SK-N-MC (cell line): Measurements from ENCODE around the gene ARHGEF7.

Source experiments
- DNase-seq: peaks from one replicate; pipeline ENCODE4 v3.0.0-alpha.2; 2011; ENCODE audit warnings: low read depth, low spot score
- H3K27ac ChIP-seq: fragments of 200-600 bp; sonication (generic); 2 replicates; pipeline ENCODE4 v1.5.1; 2016; ENCODE audit warnings: mixed run types
- H3K36me3 ChIP-seq: fragments of 200-600 bp; sonication (generic); 2 replicates; pipeline ENCODE4 v1.6.1; 2017; ENCODE audit warnings: antibody characterized with exemption, low read length, mixed read lengths; ENCODE audit not compliant: insufficient read depth
- H3K4me3 ChIP-seq: fragments of 200-600 bp; sonication (generic); 2 replicates; pipeline ENCODE4 v1.5.1; 2016
- H3K9ac ChIP-seq: fragments of 200-600 bp; sonication (generic); 2 replicates; pipeline ENCODE4 v1.8.0; 2017; ENCODE audit warnings: mixed run types, mixed read lengths; ENCODE audit not compliant: insufficient read length
- H3K9me3 ChIP-seq: fragments of 200-600 bp; sonication (generic); 2 replicates; pipeline ENCODE4 v1.6.1; 2017; ENCODE audit warnings: low read depth, mild to moderate bottlenecking, antibody characterized with exemption, low read length, moderate library complexity, mixed read lengths
- EZH2 ChIP-seq: fragments of 200-600 bp; sonication (generic); IDR thresholded peaks from one replicate; pipeline ENCODE4 v1.6.1; 2017; ENCODE audit warnings: antibody characterized with exemption
- FOXP2 ChIP-seq: optimal IDR thresholded peaks from 2 replicates; pipeline ENCODE3; 2011; ENCODE audit warnings: mild to moderate bottlenecking, moderate library complexity; ENCODE audit not compliant: insufficient read depth; ENCODE audit errors: extremely low read length, control extremely low read depth
- POLR2AphosphoS5 ChIP-seq: IDR thresholded peaks from 2 replicates; pipeline ENCODE4 v1.6.1; 2012; ENCODE audit warnings: mild to moderate bottlenecking, low read depth, low read length, borderline replicate concordance

ARHGEF7 gene

DNA sequence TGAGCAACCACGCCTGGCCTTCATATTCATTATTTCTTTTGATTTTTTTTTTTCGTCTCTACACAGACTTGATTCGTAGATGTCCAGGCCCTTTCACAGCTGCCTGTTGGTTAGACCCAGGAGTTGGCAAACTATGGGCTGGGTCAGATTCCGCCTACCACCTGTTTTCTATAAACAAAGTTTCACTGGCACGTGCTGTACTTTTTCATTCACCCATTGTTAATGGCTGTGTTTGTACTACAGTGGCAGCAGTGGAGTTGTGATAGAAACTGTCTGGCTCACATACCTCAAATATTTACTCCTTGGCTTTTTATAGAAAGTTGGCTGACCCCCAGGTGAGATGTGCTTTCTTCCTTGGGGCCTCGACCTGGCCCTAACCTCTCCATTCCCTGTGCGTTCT lies 132.4 kb downstream of the ARHGEF7 start:
- no peak for TF ChIP-seq POLR2AphosphoS5
- no peak for TF ChIP-seq EZH2
- TF ChIP-seq FOXP2: no peak

GRCh38 chr13:111248822-111249221 lies 133.7 kb downstream of the ARHGEF7 start:
- no peaks in the 10 kb centered on the region for H3K9me3 ChIP-seq
- DNase-seq: no peak
- TF ChIP-seq POLR2AphosphoS5 (no peak), FOXP2 (no peak), EZH2 (no peak)
- H3K27ac ChIP-seq: no peak overlapping the region
- H3K36me3 ChIP-seq: peaks cover 10% of the 10 kb centered on the region; the same call in 1 of the 2 replicates
- no peak overlapping the region for H3K9ac ChIP-seq
- H3K4me3 ChIP-seq: no peak overlapping the region

More for the DNA sequence above, 132.4 kb downstream of the ARHGEF7 start:
- H3K9me3 ChIP-seq: no peaks in the 10 kb centered on the region
- no peak overlapping the region for H3K27ac ChIP-seq
- peaks cover 7% of the 10 kb centered on the region; the same call in 1 of the 2 replicates for H3K36me3 ChIP-seq
- no peak overlapping the region for H3K9ac ChIP-seq
- no peak overlapping the region for H3K4me3 ChIP-seq
- DNase-seq: no peak

DNA sequence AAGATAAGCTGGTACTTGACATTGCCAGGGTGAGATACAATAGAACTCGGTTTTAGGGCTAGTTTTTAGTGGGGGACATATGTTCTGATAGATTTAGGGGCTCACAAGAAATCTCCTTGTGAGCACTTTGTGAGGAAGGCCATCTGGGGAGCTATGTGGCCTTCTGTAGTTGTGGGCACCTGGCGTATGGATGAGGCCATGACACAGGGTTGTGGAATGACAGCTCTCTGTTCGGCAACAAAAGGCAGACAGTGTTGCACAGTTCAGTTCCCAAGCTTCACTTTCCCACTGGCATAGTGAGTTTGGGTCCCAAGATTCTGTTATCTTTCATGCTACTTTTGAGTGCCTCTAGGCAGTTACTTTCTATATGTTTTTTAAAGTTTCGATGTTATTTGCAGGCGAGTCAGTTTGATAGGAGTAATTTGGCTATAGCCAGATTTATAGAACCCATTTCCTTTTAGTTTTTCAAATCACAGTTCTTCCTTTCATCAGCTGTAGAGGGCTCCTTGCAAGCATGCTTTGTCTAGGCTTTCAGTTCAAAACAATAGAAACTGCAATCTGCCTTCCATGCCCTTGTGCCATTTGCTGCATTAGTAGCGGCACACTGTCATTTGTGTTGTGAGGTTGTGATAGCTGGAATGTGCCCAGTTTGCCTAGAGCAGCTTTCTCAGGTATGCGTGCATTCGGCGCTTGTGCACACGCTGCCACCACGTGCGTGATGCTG lies 134.7 kb downstream of the ARHGEF7 start:
- DNase-seq: no peak
- peaks cover 11% of the 10 kb centered on the region; the same call in 1 of the 2 replicates for H3K36me3 ChIP-seq

DNA sequence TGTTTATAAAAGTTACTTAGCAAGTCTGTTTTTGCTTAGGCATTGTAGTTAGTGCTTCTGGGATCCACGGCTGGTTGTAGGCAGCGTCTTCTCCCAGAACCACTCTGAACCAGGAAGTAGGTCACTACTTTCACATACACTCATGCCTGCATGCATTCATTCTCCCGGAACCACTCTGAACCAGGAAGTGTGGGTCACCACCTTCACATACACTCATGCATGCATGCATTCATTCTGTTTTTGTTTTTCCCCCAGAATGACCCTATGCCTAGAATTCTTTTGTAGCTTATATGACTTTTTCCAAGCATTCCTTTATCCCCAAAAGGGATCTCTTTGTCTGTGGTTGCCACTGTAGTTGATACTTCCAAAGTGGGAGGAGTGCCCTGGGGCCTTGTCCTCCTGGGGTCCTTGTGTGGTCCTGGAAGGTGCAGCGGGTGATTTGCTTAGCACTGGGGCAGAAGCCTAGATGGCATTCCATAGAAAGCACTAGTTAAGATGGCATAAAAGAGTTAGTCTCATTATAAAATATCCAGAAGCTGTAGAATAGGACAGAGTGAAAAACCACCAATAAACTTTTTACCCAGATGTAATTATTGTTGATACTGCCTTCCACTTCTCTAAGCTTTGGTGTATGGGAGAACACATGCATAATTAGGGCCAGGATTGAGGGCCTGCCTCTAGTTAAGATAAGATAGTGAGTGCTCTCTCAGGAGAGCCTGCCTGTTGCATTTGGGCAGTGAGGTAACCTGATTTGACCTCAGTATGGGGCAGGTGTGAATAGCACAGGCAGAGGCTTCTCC lies 136.7 kb downstream of the ARHGEF7 start:
- Histone ChIP-seq H3K27ac (no peak overlapping the region), H3K36me3 (peaks cover 11% of the 10 kb centered on the region; the same call in 1 of the 2 replicates), H3K9me3 (no peaks in the 10 kb centered on the region), H3K4me3 (no peak overlapping the region), H3K9ac (no peak overlapping the region)
- no peak for DNase-seq
- TF ChIP-seq EZH2 (no peak), FOXP2 (no peak), POLR2AphosphoS5 (no peak)

More for the DNA sequence above, 134.7 kb downstream of the ARHGEF7 start:
- Histone ChIP-seq H3K27ac (no peak overlapping the region), H3K4me3 (no peak overlapping the region), H3K9me3 (no peaks in the 10 kb centered on the region), H3K9ac (no peak overlapping the region)
- TF ChIP-seq FOXP2 (no peak), EZH2 (no peak), POLR2AphosphoS5 (no peak)

GRCh38 chr13:111252446-111253364 lies 137.6 kb downstream of the ARHGEF7 start:
- Histone ChIP-seq H3K9me3 (no peaks in the 10 kb centered on the region), H3K36me3 (peaks cover 9% of the 10 kb centered on the region; the same call in 1 of the 2 replicates), H3K4me3 (no peak overlapping the region), H3K27ac (no peak overlapping the region), H3K9ac (no peak overlapping the region)
- TF ChIP-seq FOXP2 (no peak), POLR2AphosphoS5 (no peak), EZH2 (no peak)
- DNase-seq: no peak

DNA sequence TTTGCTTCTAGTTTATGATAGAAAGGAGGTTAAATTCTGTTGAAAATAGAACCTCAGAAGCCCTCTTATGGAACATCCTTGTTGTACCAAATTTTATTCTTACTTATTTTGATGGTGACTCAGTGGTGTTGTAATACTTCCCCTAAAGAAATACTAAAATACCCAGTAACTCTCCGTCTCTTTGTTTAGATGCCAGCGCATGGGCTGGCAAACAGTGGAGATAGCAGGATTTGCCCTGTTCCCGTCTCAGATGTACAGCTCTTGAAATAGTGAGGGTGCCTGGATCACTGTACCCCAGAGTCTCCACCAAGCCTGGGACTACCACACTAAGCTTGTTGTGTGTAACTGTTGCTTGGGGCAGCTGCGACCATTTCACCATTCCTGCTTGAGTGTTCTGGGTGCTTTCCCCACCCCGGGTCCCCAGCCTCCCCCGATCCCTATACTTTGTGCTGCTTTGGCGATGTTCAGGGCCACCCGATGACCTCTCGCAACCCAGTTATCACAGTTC lies 138.3 kb downstream of the ARHGEF7 start:
- Histone ChIP-seq H3K27ac (no peak overlapping the region), H3K9me3 (no peaks in the 10 kb centered on the region), H3K4me3 (no peak overlapping the region), H3K9ac (no peak overlapping the region), H3K36me3 (peaks cover 10% of the 10 kb centered on the region; the same call in 1 of the 2 replicates)
- TF ChIP-seq EZH2 (no peak), POLR2AphosphoS5 (no peak), FOXP2 (no peak)
- no peak for DNase-seq

DNA sequence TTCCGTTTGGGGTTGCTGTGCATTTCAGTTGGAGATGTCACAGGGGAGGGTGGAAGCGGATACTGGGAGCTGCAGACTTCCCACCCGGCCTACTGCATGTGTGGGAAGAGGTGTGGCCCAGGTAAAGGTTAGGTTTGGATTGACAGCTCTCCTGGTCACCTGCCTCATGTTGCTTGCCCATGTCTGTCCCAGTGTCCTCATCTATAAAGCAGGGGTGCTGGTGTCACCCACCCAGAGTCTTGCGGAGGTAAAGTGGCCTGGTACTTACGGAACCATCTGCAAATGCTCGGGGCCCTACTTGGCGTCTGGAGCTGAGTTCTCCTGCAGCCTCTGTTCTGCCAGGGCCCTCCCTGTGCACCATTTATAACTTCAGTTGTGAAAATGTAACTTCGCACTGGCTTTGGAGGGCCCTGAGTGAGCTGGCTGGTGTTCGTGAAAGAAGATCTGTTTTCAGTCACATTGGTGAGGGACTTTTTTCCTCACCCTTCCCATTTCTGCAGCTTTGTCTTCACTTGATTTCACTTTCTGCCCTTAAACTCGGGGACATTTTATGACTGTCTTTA lies 140.2 kb downstream of the ARHGEF7 start:
- H3K4me3 ChIP-seq: no peak overlapping the region
- no peak overlapping the region for H3K9ac ChIP-seq
- H3K27ac ChIP-seq: no peak overlapping the region
- TF ChIP-seq EZH2: no peak
- TF ChIP-seq FOXP2: no peak
- no peak for TF ChIP-seq POLR2AphosphoS5
- H3K36me3 ChIP-seq: peaks cover 16% of the 10 kb centered on the region; the same call in 1 of the 2 replicates
- H3K9me3 ChIP-seq: no peaks in the 10 kb centered on the region
- DNase-seq: no peak
